Measurements from ENCODE around the gene GRB7.

DNA sequence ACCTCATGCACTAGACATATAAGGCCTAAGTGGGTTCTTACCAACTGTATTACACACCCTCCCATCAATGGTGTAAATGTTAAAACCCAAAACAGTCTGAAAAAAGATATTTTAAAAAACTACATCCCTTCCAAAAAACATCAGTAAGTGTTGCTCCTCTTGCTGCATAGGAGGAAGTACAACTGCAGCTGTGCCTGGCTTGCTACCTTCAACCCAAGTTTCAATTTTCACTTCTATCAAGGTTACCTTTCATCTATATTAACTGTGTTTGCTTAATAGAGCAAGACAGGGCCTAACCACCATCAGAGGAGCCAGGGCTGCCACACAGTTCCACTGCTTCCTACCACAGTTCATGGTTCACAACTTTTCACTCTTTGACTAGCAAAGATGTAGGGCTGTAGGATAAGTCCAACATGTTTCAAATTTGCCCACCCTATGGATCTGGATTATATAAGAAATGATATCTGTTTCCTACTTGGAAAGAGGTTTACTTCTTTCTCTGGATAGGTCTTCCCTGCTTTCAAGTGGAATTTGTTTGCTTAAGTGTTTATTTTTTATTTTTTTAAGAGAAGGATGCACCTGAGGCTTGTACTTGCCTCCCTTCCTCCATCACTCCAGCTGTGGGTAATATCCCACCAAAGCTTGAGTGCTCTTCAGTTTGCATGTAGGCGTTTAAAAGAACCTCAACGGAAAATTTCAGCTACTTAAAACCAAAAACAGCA lies 56.7 kb downstream of the GRB7 start:
- TF ChIP-seq POLR2AphosphoS5 (IDR thresholded peaks at IDR 0.05; ENCODE audit: low read depth, low read length) = no peak
- TF ChIP-seq, protein P1, sequence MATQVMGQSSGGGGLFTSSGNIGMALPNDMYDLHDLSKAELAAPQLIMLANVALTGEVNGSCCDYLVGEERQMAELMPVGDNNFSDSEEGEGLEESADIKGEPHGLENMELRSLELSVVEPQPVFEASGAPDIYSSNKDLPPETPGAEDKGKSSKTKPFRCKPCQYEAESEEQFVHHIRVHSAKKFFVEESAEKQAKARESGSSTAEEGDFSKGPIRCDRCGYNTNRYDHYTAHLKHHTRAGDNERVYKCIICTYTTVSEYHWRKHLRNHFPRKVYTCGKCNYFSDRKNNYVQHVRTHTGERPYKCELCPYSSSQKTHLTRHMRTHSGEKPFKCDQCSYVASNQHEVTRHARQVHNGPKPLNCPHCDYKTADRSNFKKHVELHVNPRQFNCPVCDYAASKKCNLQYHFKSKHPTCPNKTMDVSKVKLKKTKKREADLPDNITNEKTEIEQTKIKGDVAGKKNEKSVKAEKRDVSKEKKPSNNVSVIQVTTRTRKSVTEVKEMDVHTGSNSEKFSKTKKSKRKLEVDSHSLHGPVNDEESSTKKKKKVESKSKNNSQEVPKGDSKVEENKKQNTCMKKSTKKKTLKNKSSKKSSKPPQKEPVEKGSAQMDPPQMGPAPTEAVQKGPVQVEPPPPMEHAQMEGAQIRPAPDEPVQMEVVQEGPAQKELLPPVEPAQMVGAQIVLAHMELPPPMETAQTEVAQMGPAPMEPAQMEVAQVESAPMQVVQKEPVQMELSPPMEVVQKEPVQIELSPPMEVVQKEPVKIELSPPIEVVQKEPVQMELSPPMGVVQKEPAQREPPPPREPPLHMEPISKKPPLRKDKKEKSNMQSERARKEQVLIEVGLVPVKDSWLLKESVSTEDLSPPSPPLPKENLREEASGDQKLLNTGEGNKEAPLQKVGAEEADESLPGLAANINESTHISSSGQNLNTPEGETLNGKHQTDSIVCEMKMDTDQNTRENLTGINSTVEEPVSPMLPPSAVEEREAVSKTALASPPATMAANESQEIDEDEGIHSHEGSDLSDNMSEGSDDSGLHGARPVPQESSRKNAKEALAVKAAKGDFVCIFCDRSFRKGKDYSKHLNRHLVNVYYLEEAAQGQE (IDR thresholded peaks at IDR 0.05; ENCODE audit: insufficient read depth in 1 of 2, low read depth in 2 of 2, low read length in 2 of 2) = no peak
- no peak for TF ChIP-seq TAF1 (IDR thresholded peaks at IDR 0.05; ENCODE audit: borderline replicate concordance, insufficient read depth, low read length)
- TF ChIP-seq SIN3A (IDR thresholded peaks at IDR 0.05; ENCODE audit: borderline replicate concordance, insufficient read depth, low read length) = no peak
- no peak for TF ChIP-seq FOXP2 (optimal IDR thresholded peaks at IDR 0.05; ENCODE audit: borderline replicate concordance, extremely low read depth, extremely low read length, insufficient read depth)

Measured in PFSK-1 (cell line).